GM12878 (cell line): Measurements from ENCODE around the gene OR52M1. TPM values are rescaled to one million over a fixed set of nuclear protein-coding genes. Genes with fewer than 3 reads are reported as not detected.

Source experiments
- ATAC-seq: fragments of 200-7000 bp; cut with Tn5 transposase; 3 replicates; pipeline ENCODE4 v1.9.1; 2020; ENCODE audit warnings: mild to moderate bottlenecking, moderate library complexity
- BruUV-seq: library from RNA; stranded (reverse); fragments of 400-500 nt; replicated peaks from 2 replicates; lab custom pipeline; 2021; lab: Mats Ljungman, UMichigan
- CTCF ChIA-PET: fragments of 300-600 bp; sonication (Branson Sonifier 250); formaldehyde crosslinking; extraction: SDS; loops from one replicate; lab custom pipeline; 2021; ENCODE audit warnings: inconsistent platforms; lab: Yijun Ruan, JAX
- POLR2A ChIA-PET: fragments of 350-600 bp; formaldehyde crosslinking; extraction: SDS; loops from one replicate; lab custom pipeline; 2021; ENCODE audit warnings: inconsistent platforms; lab: Charles Lee
- RAD21 ChIA-PET: fragments of 300-600 bp; sonication (Branson Sonifier 250); formaldehyde crosslinking; loops from one replicate; lab custom pipeline; 2023; ENCODE audit warnings: antibody characterized with exemption; ENCODE audit not compliant: unreplicated experiment; lab: Charles Lee
- SMC1A ChIA-PET: fragments of 300-600 bp; sonication (Branson Sonifier 250); formaldehyde crosslinking; loops from one replicate; lab custom pipeline; 2023; ENCODE audit not compliant: unreplicated experiment, uncharacterized antibody; lab: Charles Lee
- DNase-seq: peaks from one replicate; pipeline ENCODE4 v3.0.0-alpha.2; 2011; ENCODE audit warnings: low read depth, low spot score
- FAIRE-seq: peaks from 3 replicates; lab custom pipeline; 2011; peaks lifted over from hg19 to GRCh38; lab: Jason Lieb, UNC
- H2AFZ ChIP-seq: 2 replicates; pipeline ENCODE4 v1.6.0; 2011; ENCODE audit warnings: low read depth, low read length, control low read depth; ENCODE audit not compliant: control insufficient read depth
- H3K27ac ChIP-seq: 2 replicates; pipeline ENCODE4 v1.5.1; 2011; ENCODE audit warnings: control low read depth; ENCODE audit not compliant: control insufficient read depth, insufficient read depth
- H3K27me3 ChIP-seq, 2 experiments: replicated peaks in 1 of 2; 2 replicates each; pipeline versions ENCODE4 v1.6.0 to v1.6.1; 2011; ENCODE audit warnings: low read length in 1 of 2; ENCODE audit not compliant: control insufficient read depth in 2 of 2, insufficient read depth in 2 of 2
- H3K36me3 ChIP-seq, 2 experiments: 2 replicates each; pipeline ENCODE4 v1.5.1; 2011; ENCODE audit warnings: low read length in 1 of 2; ENCODE audit not compliant: control insufficient read depth in 2 of 2, insufficient read depth in 2 of 2
- H3K4me1 ChIP-seq: 2 replicates; pipeline ENCODE4 v1.6.1; 2011; ENCODE audit warnings: mild to moderate bottlenecking, low read length, moderate library complexity, mixed read lengths; ENCODE audit not compliant: control insufficient read depth, insufficient read depth
- H3K4me2 ChIP-seq: 2 replicates; pipeline ENCODE4 v1.6.0; 2011; ENCODE audit warnings: control low read depth; ENCODE audit not compliant: control insufficient read depth, insufficient read depth
- H3K4me3 ChIP-seq: fragments of 200-600 bp; sonication (generic); 2 replicates; pipeline ENCODE4 v1.5.1; 2016
- H3K79me2 ChIP-seq: 2 replicates; pipeline ENCODE4 v1.6.0; 2011; ENCODE audit warnings: low read length; ENCODE audit not compliant: control insufficient read depth, insufficient read depth
- H3K9ac ChIP-seq: 2 replicates; pipeline ENCODE4 v1.8.0; 2011; ENCODE audit warnings: low read length, control low read depth, mixed read lengths; ENCODE audit not compliant: control insufficient read depth, insufficient read depth
- H3K9me3 ChIP-seq: replicated peaks from 3 replicates; pipeline ENCODE4 v1.5.1; 2011; ENCODE audit warnings: mild to moderate bottlenecking, low read length; ENCODE audit not compliant: control insufficient read depth, insufficient read depth
- H4K20me1 ChIP-seq: 2 replicates; pipeline ENCODE4 v1.6.0; 2011; ENCODE audit not compliant: control insufficient read depth, insufficient read depth
- BCL11A ChIP-seq: IDR thresholded peaks from 2 replicates; pipeline ENCODE4 v1.6.1; 2011; ENCODE audit warnings: low read depth, low read length
- BRCA1 ChIP-seq: IDR thresholded peaks from 2 replicates; pipeline ENCODE4 v1.6.1; 2011; ENCODE audit warnings: low read depth, low read length, improper control_type of control experiment
- EGR1 ChIP-seq, 2 experiments: IDR thresholded peaks; 1 replicate in 1 of 2; 2 replicates in 1 of 2; pipeline ENCODE4 v1.6.1; 2011 to 2012; ENCODE audit warnings: low read depth in 2 of 2, low read length in 2 of 2, borderline replicate concordance in 1 of 2, mild to moderate bottlenecking in 1 of 2, moderate library complexity in 1 of 2
- JUND ChIP-seq: IDR thresholded peaks from 2 replicates; pipeline ENCODE4 v1.6.1; 2012; ENCODE audit warnings: low read depth, mild to moderate bottlenecking, low read length, improper control_type of control experiment, moderate library complexity
- NR2C2 ChIP-seq: IDR thresholded peaks from 2 replicates; pipeline ENCODE4 v1.6.1; 2011; ENCODE audit warnings: borderline replicate concordance, low read depth; ENCODE audit not compliant: control insufficient read depth, insufficient read length
- RELA ChIP-seq: fragments of 450-650 bp; IDR thresholded peaks from 2 replicates; pipeline ENCODE4 v1.8.0; 2014; ENCODE audit warnings: borderline replicate concordance; ENCODE audit not compliant: partially characterized antibody
- TCF7 ChIP-seq: IDR thresholded peaks from 2 replicates; pipeline ENCODE4 v1.6.1; 2014; ENCODE audit warnings: antibody characterized with exemption, borderline replicate concordance
- ZNF217 ChIP-seq: fragments of 450-650 bp; IDR thresholded peaks from 2 replicates; pipeline ENCODE4 v1.6.1; 2017; ENCODE audit warnings: antibody characterized with exemption, mild to moderate bottlenecking
- WGBS: methylation state at CpG from one replicate; pipeline ENCODE4 v1.1.6; 2016; ENCODE audit warnings: low lambda C conversion rate; ENCODE audit not compliant: insufficient replicate concordance, insufficient coverage; ENCODE audit errors: missing lambda C conversion rate; 5-methylcytosine and 5-hydroxymethylcytosine counted together
- in situ Hi-C: fragments of 300-500 bp; cut with MboI; formaldehyde crosslinking; loops from 9 replicates; pipeline ENCODE4 v1.14.3; 2018; ENCODE audit warnings: mixed read lengths
- intact Hi-C: fragments of 100-400 bp; cut with micrococcal nuclease; formaldehyde crosslinking; loops from one replicate; pipeline ENCODE4 v1.14.2; 2022; ENCODE audit not compliant: unreplicated experiment
- polyA plus RNA-seq, 11 experiments: library from polyadenylated mRNA; depleted of rRNA in 4 of 11; unstranded in 6 of 11; stranded (reverse) in 5 of 11; fragments of >200 nt; fragmentation: Nextera tagmentation in 4 of 11; fragmentation: Illumina TruSeq in 1 of 11; extraction: Ambion mirVana in 4 of 11; extraction: Trizol in 1 of 11; gene quantifications; 1 replicate in 1 of 11; 2 replicates in 10 of 11; pipeline versions ENCODE4 v1.2.1 to v1.2.3, GENCODE V29; 2011 to 2016; ENCODE audit warnings: inconsistent platforms in 2 of 11, missing spikeins in 2 of 11, low read depth in 1 of 11
- total RNA-seq, 4 experiments: library from RNA; depleted of rRNA in 3 of 4; stranded (reverse); fragments of >200 nt in 3 of 4; fragmentation: Illumina TruSeq in 1 of 4; extraction: Trizol in 1 of 4; gene quantifications; 2 replicates each; pipeline versions ENCODE4 v1.2.1 to v1.2.3, GENCODE V29; 2013 to 2021
- TF ChIP-seq, protein P1 (sequence below): fragments of 450-650 bp; IDR thresholded peaks from 2 replicates; pipeline ENCODE4 v1.6.1; 2018; ENCODE audit warnings: mild to moderate bottlenecking, low read depth, moderate library complexity; ENCODE audit not compliant: partially characterized antibody
- TF ChIP-seq, protein P2 (sequence below): IDR thresholded peaks from 2 replicates; pipeline ENCODE4 v1.6.1; 2012; ENCODE audit warnings: low read depth, low read length, improper control_type of control experiment

Gene OR52M1
- total and polyA plus RNA-seq, 10 of the 15 experiments (the other 5 are each of a cell fraction or from before 2014, with no cell fraction given) = not detected

DNA sequence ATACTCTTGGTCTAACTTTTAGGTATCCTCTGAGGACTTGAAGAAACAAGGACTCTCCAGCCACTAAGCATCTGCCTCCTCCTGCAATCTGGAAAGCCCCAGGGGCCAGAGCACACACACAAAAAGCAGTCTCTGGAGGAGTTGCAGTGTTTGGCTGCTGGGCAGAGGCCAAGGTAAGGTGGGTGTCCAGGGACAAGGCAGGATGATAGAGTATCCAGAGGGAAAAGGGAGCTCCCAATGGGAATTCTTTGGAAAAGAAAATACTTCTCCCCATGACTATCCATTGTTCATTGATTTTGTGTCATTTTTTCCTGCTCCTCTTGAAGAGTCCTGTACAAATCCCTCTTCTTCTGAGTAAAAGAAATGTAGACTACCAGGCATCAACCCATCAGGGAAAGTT is 36.5 kb downstream of the OR52M1 start, which contains the start of gene OR52I2 (continued):
- TF ChIP-seq, protein P1, sequence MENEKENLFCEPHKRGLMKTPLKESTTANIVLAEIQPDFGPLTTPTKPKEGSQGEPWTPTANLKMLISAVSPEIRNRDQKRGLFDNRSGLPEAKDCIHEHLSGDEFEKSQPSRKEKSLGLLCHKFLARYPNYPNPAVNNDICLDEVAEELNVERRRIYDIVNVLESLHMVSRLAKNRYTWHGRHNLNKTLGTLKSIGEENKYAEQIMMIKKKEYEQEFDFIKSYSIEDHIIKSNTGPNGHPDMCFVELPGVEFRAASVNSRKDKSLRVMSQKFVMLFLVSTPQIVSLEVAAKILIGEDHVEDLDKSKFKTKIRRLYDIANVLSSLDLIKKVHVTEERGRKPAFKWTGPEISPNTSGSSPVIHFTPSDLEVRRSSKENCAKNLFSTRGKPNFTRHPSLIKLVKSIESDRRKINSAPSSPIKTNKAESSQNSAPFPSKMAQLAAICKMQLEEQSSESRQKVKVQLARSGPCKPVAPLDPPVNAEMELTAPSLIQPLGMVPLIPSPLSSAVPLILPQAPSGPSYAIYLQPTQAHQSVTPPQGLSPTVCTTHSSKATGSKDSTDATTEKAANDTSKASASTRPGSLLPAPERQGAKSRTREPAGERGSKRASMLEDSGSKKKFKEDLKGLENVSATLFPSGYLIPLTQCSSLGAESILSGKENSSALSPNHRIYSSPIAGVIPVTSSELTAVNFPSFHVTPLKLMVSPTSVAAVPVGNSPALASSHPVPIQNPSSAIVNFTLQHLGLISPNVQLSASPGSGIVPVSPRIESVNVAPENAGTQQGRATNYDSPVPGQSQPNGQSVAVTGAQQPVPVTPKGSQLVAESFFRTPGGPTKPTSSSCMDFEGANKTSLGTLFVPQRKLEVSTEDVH = no peak

DNA sequence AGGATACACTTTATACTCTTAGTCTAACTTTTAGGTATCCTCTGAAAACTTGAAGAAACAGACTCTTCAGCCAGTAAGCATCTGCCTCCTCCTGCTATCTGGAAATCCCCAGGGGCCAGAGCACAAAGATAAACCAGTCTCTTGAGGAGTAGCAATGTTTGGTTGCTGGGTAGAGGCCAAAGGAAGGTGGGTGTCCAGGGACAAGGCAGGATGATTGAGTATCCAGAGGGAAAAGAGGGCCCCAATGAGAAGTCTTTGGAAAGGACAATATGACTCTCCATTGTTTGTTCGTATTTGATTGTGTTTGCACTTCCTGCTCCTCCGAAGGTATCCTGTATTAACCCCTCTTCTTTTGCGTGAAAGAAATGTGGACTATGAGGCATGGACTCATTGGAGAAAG is 44.0 kb downstream of the OR52M1 start:
- ATAC-seq (no peak), FAIRE-seq (no peak), DNase-seq (no peak)
- no peak overlapping the region for H3K4me3 ChIP-seq
- TF ChIP-seq RELA (no peak), TCF7 (no peak), NR2C2 (no peak), EGR1 (IDR thresholded peaks at IDR 0.05; ENCODE audit: borderline replicate concordance in 1 of 2, low read depth in 2 of 2, low read length in 2 of 2) (no peak), ZNF217 (no peak), JUND (no peak), BRCA1 (no peak), BCL11A (no peak)
- TF ChIP-seq, protein P2, sequence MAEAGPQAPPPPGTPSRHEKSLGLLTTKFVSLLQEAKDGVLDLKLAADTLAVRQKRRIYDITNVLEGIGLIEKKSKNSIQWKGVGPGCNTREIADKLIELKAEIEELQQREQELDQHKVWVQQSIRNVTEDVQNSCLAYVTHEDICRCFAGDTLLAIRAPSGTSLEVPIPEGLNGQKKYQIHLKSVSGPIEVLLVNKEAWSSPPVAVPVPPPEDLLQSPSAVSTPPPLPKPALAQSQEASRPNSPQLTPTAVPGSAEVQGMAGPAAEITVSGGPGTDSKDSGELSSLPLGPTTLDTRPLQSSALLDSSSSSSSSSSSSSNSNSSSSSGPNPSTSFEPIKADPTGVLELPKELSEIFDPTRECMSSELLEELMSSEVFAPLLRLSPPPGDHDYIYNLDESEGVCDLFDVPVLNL = no peak
- ChIA-PET CTCF (no interaction called here), SMC1A (no interaction called here), RAD21 (no interaction called here), POLR2A (no interaction called here)
- H3K4me1 ChIP-seq = no peaks in the 10 kb centered on the region
- BruUV-seq = no TSS peak
- no peak overlapping the region for H3K9ac ChIP-seq
- in situ Hi-C loops (no loop called here), intact Hi-C loops (no loop called here)
- H3K4me2 ChIP-seq = no peak overlapping the region
- no peaks in the 10 kb centered on the region for H3K9me3 ChIP-seq
- no peaks in the 10 kb centered on the region for H3K27me3 ChIP-seq
- no peaks in the 10 kb centered on the region for H4K20me1 ChIP-seq
- no peaks in the 10 kb centered on the region for H3K79me2 ChIP-seq
- no peak overlapping the region for H3K27ac ChIP-seq
- H2AFZ ChIP-seq = no peak overlapping the region
- no peaks in the 10 kb centered on the region for H3K36me3 ChIP-seq
- 92% methylated on average over 3 of the region's 3 CpGs for WGBS
